Subcutaneous abdominal adipose tissue (tissue), 5 donors: ENCODE data around the gene CKB.

Source experiments
- H3K27ac ChIP-seq: one replicate; pipeline ENCODE4 v1.7.0; 2013; ENCODE audit warnings: low read depth, mild to moderate bottlenecking, inconsistent platforms, low read length, moderate library complexity
- H3K27me3 ChIP-seq, 5 donors: one replicate each; pipeline ENCODE4 v1.7.0; 2013; ENCODE audit warnings: low read length in 5 of 5, inconsistent platforms in 1 of 5; ENCODE audit not compliant: control insufficient read depth in 5 of 5, insufficient read depth in 4 of 5
- H3K36me3 ChIP-seq, 5 donors: one replicate each; pipeline ENCODE4 v1.7.0; 2013; ENCODE audit warnings: low read length in 5 of 5; ENCODE audit not compliant: control insufficient read depth in 5 of 5, insufficient read depth in 5 of 5
- H3K4me1 ChIP-seq, 5 donors: one replicate each; pipeline ENCODE4 v1.7.0; 2013; ENCODE audit warnings: low read length in 5 of 5, mild to moderate bottlenecking in 3 of 5, moderate library complexity in 1 of 5; ENCODE audit not compliant: control insufficient read depth in 5 of 5, insufficient read depth in 5 of 5
- H3K4me3 ChIP-seq, 5 donors: one replicate each; pipeline ENCODE4 v1.7.0; 2013; ENCODE audit warnings: low read length in 5 of 5, low read depth in 1 of 5
- H3K9ac ChIP-seq, 5 donors: one replicate each; pipeline ENCODE4 v1.7.0; 2013; ENCODE audit warnings: low read length in 5 of 5, mild to moderate bottlenecking in 4 of 5, moderate library complexity in 3 of 5
- H3K9me3 ChIP-seq, 5 donors: one replicate each; pipeline ENCODE4 v1.7.0; 2013; ENCODE audit warnings: low read length in 5 of 5; ENCODE audit not compliant: control insufficient read depth in 5 of 5
- donor health status: healthy.
- donor health status: healthy.
- donor health status: healthy.
- donor health status: healthy.
- donor health status: healthy.

Gene CKB

DNA sequence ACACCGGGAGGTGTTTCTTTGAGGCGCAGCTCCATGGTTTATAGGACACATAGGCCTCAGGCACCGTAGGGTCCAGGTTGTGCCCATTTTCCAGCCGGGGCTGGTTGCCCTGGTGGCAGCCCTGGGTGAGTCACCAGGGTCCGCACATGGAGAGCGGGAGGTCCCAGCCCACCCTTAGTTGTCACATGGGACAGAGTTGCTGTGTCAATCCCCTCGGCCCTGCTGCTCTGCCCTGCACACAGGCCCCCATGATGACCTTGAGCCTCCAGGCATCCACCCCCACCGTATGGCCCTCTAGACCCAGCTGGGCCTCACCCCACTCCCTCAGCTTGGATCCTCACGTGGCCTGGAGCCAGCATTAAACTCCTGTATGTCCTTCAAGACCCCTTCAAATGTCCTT lies 14.1 kb upstream of the CKB start:
- peaks cover 0 to 45% (median 34%) of the 10 kb centered on the region in 5 donors for H3K4me1 ChIP-seq
- no peaks in the 10 kb centered on the region for H3K9me3 ChIP-seq
- no peak overlapping the region for H3K27ac ChIP-seq
- no peak overlapping the region for H3K4me3 ChIP-seq
- H3K9ac ChIP-seq = no peak overlapping the region
- peaks cover 0 to 4% (median 0%) of the 10 kb centered on the region in 5 donors for H3K27me3 ChIP-seq
- H3K36me3 ChIP-seq = peaks cover 0 to 42% (median 25%) of the 10 kb centered on the region in 5 donors

DNA sequence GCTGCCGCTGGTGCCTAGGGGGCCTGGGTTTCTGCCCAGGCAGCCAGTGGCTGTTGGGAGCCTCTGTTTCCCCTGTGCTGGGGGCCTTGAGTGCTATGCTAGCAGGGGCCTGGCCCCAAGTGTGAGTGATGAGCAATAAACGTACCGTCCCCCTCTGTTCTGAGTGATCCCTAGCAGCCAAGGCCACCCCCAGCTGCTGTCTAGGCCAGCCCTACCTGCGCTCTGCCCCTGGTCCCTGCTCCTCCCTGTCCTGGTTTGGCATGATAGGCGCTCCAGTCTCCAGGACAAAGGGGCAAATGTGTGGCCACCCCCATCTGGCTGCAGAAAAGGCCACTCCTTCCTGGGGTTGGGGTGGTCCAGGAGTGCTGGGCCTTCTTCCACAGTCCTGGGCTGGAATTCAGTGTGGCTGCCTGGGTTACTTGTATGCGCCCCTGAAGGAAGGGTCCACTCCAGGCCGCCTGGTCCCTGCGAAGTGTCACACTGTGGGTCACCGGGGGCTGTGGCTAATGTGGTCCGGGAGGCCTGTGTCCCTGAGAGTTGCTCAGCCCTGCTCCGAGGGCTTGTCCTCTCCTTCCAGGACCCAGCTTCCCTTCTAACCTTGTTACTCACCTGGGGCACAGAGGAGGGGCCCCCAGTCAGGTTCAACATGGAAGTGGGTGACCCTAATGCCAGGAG lies 13.4 kb upstream of the CKB start:
- H3K4me3 ChIP-seq = no peak overlapping the region
- peaks cover 0 to 45% (median 32%) of the 10 kb centered on the region in 5 donors for H3K4me1 ChIP-seq
- no peak overlapping the region for H3K27ac ChIP-seq

GRCh38 chr14:103535081-103535890 lies 12.7 kb upstream of the CKB start:
- Histone ChIP-seq H3K27ac (no peak overlapping the region), H3K27me3 (peaks cover 0 to 4% (median 0%) of the 10 kb centered on the region in 5 donors), H3K4me3 (no peak overlapping the region), H3K36me3 (peaks cover 0 to 42% (median 25%) of the 10 kb centered on the region in 5 donors), H3K9ac (no peak overlapping the region), H3K9me3 (no peaks in the 10 kb centered on the region), H3K4me1 (peaks cover 0 to 44% (median 32%) of the 10 kb centered on the region in 5 donors)

More for the DNA sequence above, 13.4 kb upstream of the CKB start:
- peaks cover 0 to 4% (median 0%) of the 10 kb centered on the region in 5 donors for H3K27me3 ChIP-seq
- H3K36me3 ChIP-seq = peaks cover 0 to 42% (median 25%) of the 10 kb centered on the region in 5 donors
- H3K9me3 ChIP-seq = no peaks in the 10 kb centered on the region
- no peak overlapping the region for H3K9ac ChIP-seq

DNA sequence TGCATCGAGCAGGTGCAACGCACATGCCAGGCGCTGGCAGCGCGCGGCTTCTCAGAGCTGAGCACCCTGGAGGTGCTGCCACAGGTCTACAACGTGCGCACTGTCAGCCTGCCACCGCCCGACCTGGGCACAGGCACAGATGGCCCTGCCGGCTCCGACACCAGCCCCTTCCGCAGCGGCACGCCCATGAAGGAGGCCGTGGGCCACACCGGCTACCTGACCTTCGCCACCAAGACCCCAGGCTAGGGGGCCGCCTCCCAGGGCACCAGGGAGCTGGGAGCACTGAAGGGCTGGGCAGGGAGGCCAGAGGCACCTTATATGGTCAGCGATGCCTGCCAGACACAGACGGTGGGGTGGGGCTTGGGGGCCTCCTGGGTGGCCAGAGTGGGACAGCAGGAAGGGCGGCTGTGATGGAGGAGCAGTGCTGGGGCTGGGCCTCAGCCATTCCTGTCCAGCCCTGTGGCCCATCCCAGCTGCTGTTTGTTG lies 12.0 kb upstream of the CKB start:
- Histone ChIP-seq H3K9ac (no peak overlapping the region), H3K36me3 (peaks cover 0 to 42% (median 25%) of the 10 kb centered on the region in 5 donors), H3K4me3 (no peak overlapping the region), H3K27me3 (peaks cover 0 to 4% (median 0%) of the 10 kb centered on the region in 5 donors), H3K9me3 (no peaks in the 10 kb centered on the region), H3K4me1 (peaks cover 2 to 44% (median 33%) of the 10 kb centered on the region in 5 donors), H3K27ac (no peak overlapping the region)

- Histone ChIP-seq H3K27ac (no peak overlapping the region), H3K9me3 (no peaks in the 10 kb centered on the region), H3K4me1 (peaks cover 4 to 43% (median 34%) of the 10 kb centered on the region in 5 donors), H3K4me3 (no peak overlapping the region), H3K9ac (no peak overlapping the region), H3K27me3 (peaks cover 0 to under 1% (median 0%) of the 10 kb centered on the region in 5 donors), H3K36me3 (peaks cover 0 to 42% (median 25%) of the 10 kb centered on the region in 5 donors)
Observed at GRCh38 chr14:103533999-103534575, 11.5 kb upstream of the CKB start.

DNA sequence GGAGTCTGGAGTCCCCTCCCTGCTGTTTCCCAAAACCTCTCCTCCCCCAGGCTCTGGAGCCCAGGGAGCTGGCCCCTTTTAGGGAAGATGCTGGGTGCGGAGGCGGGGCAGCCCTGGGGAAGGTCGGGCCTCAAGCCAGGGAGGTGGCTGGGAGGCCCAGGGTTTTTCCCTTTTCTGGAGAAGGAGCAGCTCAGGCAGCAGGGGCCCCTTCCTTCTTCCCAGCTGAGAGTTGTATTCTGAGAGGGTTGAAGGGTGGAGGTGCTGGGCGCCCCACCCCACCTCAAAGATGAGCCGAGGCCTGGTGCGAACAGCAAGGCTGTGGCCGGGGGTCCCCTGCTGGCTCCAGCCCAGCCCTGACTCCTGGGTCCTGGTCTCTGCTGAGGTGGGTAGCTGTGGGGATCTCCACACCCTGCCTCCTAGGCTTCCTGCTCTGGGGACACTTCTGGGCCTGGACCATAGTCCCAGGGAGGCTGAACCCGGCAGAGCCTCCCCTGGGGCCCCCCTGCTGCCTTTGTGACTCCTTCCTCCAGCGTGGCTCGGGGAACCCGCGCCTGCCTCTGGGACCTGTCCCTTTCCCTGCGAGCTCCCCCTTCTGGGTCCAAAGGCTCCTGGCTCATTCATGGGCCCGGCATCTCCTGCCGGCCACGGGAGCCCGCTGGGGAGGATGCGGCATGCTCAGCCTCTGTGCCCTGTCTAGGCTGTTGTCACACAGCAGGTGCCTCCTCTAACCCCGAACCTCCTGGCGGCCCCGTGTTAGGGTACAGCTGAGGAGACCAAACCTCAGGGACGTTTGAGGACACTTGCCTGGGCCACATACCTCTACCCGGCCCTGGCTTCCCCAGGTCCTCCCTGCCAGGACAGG lies 10.7 kb upstream of the CKB start:
- Histone ChIP-seq H3K9me3 (no peaks in the 10 kb centered on the region), H3K4me1 (peaks cover 5 to 41% (median 32%) of the 10 kb centered on the region in 5 donors), H3K27ac (no peak overlapping the region), H3K9ac (no peak overlapping the region), H3K4me3 (no peak overlapping the region), H3K36me3 (peaks cover 0 to 42% (median 25%) of the 10 kb centered on the region in 5 donors), H3K27me3 (no peaks in the 10 kb centered on the region)

- peaks cover 0 to 42% (median 25%) of the 10 kb centered on the region in 5 donors for H3K36me3 ChIP-seq
- peaks cover 8 to 47% (median 38%) of the 10 kb centered on the region in 5 donors for H3K4me1 ChIP-seq
- H3K9ac ChIP-seq = no peak overlapping the region
- H3K9me3 ChIP-seq = no peaks in the 10 kb centered on the region
- no peaks in the 10 kb centered on the region for H3K27me3 ChIP-seq
- H3K4me3 ChIP-seq = no peak overlapping the region
- H3K27ac ChIP-seq = no peak overlapping the region
Observed at GRCh38 chr14:103532216-103533136, 9.8 kb upstream of the CKB start.

DNA sequence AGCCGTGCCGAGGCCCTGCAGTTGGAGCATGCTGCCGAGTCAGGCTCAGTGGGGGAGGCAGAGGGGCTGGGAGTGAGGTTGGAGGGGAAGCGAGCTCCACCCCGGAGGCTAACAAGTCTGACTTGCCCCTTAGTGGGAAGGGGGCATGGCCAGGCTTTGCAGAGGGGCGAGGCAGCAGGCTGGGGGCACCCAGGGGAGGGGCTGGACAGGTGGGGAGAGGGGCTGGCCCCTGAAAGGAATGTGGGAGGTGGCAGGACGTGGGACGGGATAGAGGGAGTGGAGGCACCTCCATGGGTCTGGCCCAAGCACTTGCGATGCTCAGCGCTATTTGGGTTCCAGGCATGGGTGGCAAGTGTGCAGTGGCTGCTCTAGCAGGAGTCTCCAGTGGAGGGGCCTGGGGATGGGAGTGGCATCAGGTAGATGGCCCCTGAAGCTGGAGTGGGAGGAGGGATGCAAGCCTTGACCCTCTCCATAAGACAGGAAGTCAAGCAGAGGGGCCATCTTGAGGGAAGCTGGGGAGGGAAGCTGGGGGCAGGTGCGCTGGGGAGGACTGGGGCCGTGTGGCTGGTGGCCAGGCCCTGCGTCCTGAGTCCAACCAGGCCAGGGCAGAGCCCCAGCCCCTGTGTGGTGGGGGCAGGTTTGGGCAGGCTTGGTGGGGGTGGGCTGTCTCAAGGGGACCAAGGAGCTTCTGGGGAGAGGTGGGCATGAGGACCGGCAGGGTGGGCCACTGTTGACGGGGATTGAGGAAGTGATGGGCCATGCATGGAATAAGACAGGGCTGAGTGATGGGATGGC lies 9.0 kb upstream of the CKB start:
- Histone ChIP-seq H3K9me3 (no peaks in the 10 kb centered on the region), H3K4me3 (no peak overlapping the region), H3K4me1 (peaks cover 8 to 54% (median 43%) of the 10 kb centered on the region in 5 donors), H3K27ac (no peak overlapping the region), H3K36me3 (peaks cover 0 to 42% (median 25%) of the 10 kb centered on the region in 5 donors), H3K27me3 (no peaks in the 10 kb centered on the region), H3K9ac (no peak overlapping the region)
